Trophoblast cell (in vitro differentiated cells and primary cell): ENCODE results near the gene KCNH3.

ENCODE experiments used
- DNase-seq, 2 donors: peaks; one replicate each; pipeline ENCODE4 v3.0.0-alpha.2; 2016
- H2AFZ ChIP-seq: 2 replicates; pipeline ENCODE4 v1.6.1; 2013; ENCODE audit warnings: low read length, moderate library complexity, mild to moderate bottlenecking; ENCODE audit not compliant: insufficient read depth, poor library complexity
- H2AK5ac ChIP-seq: 2 replicates; pipeline ENCODE4 v1.6.1; 2013; ENCODE audit warnings: mild to moderate bottlenecking, low read length
- H2BK120ac ChIP-seq: 2 replicates; pipeline ENCODE4 v1.6.1; 2013; ENCODE audit warnings: low read length, mild to moderate bottlenecking, moderate library complexity; ENCODE audit not compliant: insufficient read depth, poor library complexity
- H2BK12ac ChIP-seq: 2 replicates; pipeline ENCODE4 v1.6.1; 2013; ENCODE audit warnings: mild to moderate bottlenecking, low read length, moderate library complexity
- H2BK5ac ChIP-seq: 2 replicates; pipeline ENCODE4 v1.6.1; 2013; ENCODE audit warnings: low read length, low read depth, moderate library complexity, mild to moderate bottlenecking; ENCODE audit not compliant: poor library complexity
- H3K14ac ChIP-seq: 2 replicates; pipeline ENCODE4 v1.6.1; 2013; ENCODE audit warnings: mild to moderate bottlenecking, low read length
- H3K18ac ChIP-seq: 2 replicates; pipeline ENCODE4 v1.6.1; 2013; ENCODE audit warnings: mild to moderate bottlenecking, low read length
- H3K23ac ChIP-seq: 2 replicates; pipeline ENCODE4 v1.6.1; 2013; ENCODE audit warnings: low read length
- H3K27ac ChIP-seq: 2 replicates; pipeline ENCODE4 v1.5.1; 2013; ENCODE audit warnings: low read depth, mild to moderate bottlenecking, inconsistent platforms, low read length, moderate library complexity
- H3K27me3 ChIP-seq: 2 replicates; pipeline ENCODE4 v1.6.1; 2013; ENCODE audit warnings: inconsistent platforms, mild to moderate bottlenecking, low read length, moderate library complexity; ENCODE audit not compliant: insufficient read depth
- H3K36me3 ChIP-seq, 2 experiments: 1 replicate in 1 of 2; 2 replicates in 1 of 2; pipeline ENCODE4 v1.6.1; 2013; ENCODE audit warnings: low read length in 2 of 2, mild to moderate bottlenecking in 2 of 2, moderate library complexity in 1 of 2; ENCODE audit not compliant: insufficient read depth in 2 of 2, control insufficient read depth in 1 of 2
- H3K4ac ChIP-seq: 2 replicates; pipeline ENCODE4 v1.6.1; 2013; ENCODE audit warnings: low read depth, mild to moderate bottlenecking, low read length, moderate library complexity
- H3K4me1 ChIP-seq, 2 experiments: 1 replicate in 1 of 2; 2 replicates in 1 of 2; pipeline ENCODE4 v1.6.1; 2013; ENCODE audit warnings: low read length in 2 of 2, mild to moderate bottlenecking in 2 of 2, moderate library complexity in 1 of 2; ENCODE audit not compliant: insufficient read depth in 2 of 2, control insufficient read depth in 1 of 2
- H3K4me2 ChIP-seq: 2 replicates; pipeline ENCODE4 v1.6.1; 2013; ENCODE audit warnings: inconsistent platforms, mild to moderate bottlenecking, low read length, moderate library complexity
- H3K4me3 ChIP-seq: 2 replicates; pipeline ENCODE4 v1.5.1; 2013; ENCODE audit warnings: mild to moderate bottlenecking, low read depth, low read length, inconsistent platforms
- H3K79me1 ChIP-seq: one replicate; pipeline ENCODE4 v1.6.1; 2013; ENCODE audit warnings: low read length
- H3K79me2 ChIP-seq: 2 replicates; pipeline ENCODE4 v1.6.1; 2013; ENCODE audit warnings: low read length, mild to moderate bottlenecking; ENCODE audit not compliant: control insufficient read depth, insufficient read depth, poor library complexity
- H3K9ac ChIP-seq: 2 replicates; pipeline ENCODE4 v1.6.1; 2013; ENCODE audit warnings: mild to moderate bottlenecking, low read length
- H3K9me3 ChIP-seq: 2 replicates; pipeline ENCODE4 v1.6.1; 2013; ENCODE audit warnings: low read depth, mild to moderate bottlenecking, control low read depth, inconsistent platforms, low read length; ENCODE audit not compliant: insufficient read depth
- H4K12ac ChIP-seq: 2 replicates; pipeline ENCODE4 v1.6.1; 2013; ENCODE audit warnings: low read depth, mild to moderate bottlenecking, low read length, moderate library complexity
- H4K8ac ChIP-seq: 2 replicates; pipeline ENCODE4 v1.6.1; 2013; ENCODE audit warnings: low read depth, mild to moderate bottlenecking, low read length, moderate library complexity
- H4K91ac ChIP-seq: one replicate; pipeline ENCODE4 v1.6.1; 2013; ENCODE audit warnings: low read depth, mild to moderate bottlenecking, low read length, moderate library complexity
- WGBS: extraction: QIAGEN DNeasy Blood & Tissue Kit; methylation state at CpG from one replicate; pipeline ENCODE4 v1.1.7; 2013; ENCODE audit warnings: missing lambda C conversion rate; ENCODE audit not compliant: insufficient read length, insufficient coverage; ENCODE audit errors: extremely low coverage; 5-methylcytosine and 5-hydroxymethylcytosine counted together

The KCNH3 gene

GRCh38 chr12:49560695-49561094, 21.9 kb downstream of the KCNH3 start:
- Histone ChIP-seq H2BK120ac (no peak overlapping the region), H3K18ac (no peak overlapping the region), H3K4me1 (no peaks in the 10 kb centered on the region), H3K9me3 (no peaks in the 10 kb centered on the region), H4K8ac (no peak overlapping the region), H4K91ac (no peak overlapping the region), H3K36me3 (peaks cover 76 to 87% of the 10 kb centered on the region in 2 experiments), H3K4ac (no peak overlapping the region), H2AFZ (no peak overlapping the region), H3K27me3 (no peaks in the 10 kb centered on the region), H3K23ac (no peak overlapping the region), H3K27ac (no peak overlapping the region), H4K12ac (no peak overlapping the region), H3K4me2 (no peak overlapping the region), H2AK5ac (no peak overlapping the region), H3K14ac (no peak overlapping the region), H2BK5ac (no peak overlapping the region), H3K9ac (no peak overlapping the region), H3K4me3 (no peak overlapping the region), H3K79me1 (no peaks in the 10 kb centered on the region), H2BK12ac (no peak overlapping the region), H3K79me2 (no peaks in the 10 kb centered on the region)
- DNase-seq = no peak
- WGBS = no CpG with 5 or more reads among the region's 7 CpGs

- H3K4me2 ChIP-seq = no peak overlapping the region
- no peak overlapping the region for H2AK5ac ChIP-seq
- peaks cover under 1% of the 10 kb centered on the region for H3K79me2 ChIP-seq
- H2BK120ac ChIP-seq = no peak overlapping the region
- peaks cover 76 to 77% of the 10 kb centered on the region in 2 experiments for H3K36me3 ChIP-seq
- H4K91ac ChIP-seq = no peak overlapping the region
- no peak overlapping the region for H3K18ac ChIP-seq
- H2BK12ac ChIP-seq = no peak overlapping the region
- no peak overlapping the region for H4K12ac ChIP-seq
- H3K9me3 ChIP-seq = no peaks in the 10 kb centered on the region
- no peaks in the 10 kb centered on the region for H3K27me3 ChIP-seq
- H3K14ac ChIP-seq = no peak overlapping the region
- H3K27ac ChIP-seq = no peak overlapping the region
- H3K4me3 ChIP-seq = no peak overlapping the region
- no peak overlapping the region for H3K9ac ChIP-seq
- H4K8ac ChIP-seq = no peak overlapping the region
- no peak overlapping the region for H3K4ac ChIP-seq
- no CpG with 5 or more reads among the region's 6 CpGs for WGBS
- no peak for DNase-seq
- H3K23ac ChIP-seq = no peak overlapping the region
- no peak overlapping the region for H2AFZ ChIP-seq
- peaks cover 0 to 2% of the 10 kb centered on the region in 2 experiments for H3K4me1 ChIP-seq
- H3K79me1 ChIP-seq = peaks cover under 1% of the 10 kb centered on the region
- no peak overlapping the region for H2BK5ac ChIP-seq
These were observed 23.4 kb downstream of the KCNH3 start for GRCh38 chr12:49562233-49562632.

- no peak overlapping the region for H2BK5ac ChIP-seq
- no peak overlapping the region for H2AFZ ChIP-seq
- peaks cover 70 to 71% of the 10 kb centered on the region in 2 experiments for H3K36me3 ChIP-seq
- no CpG with 5 or more reads among the region's 6 CpGs for WGBS
- H2BK120ac ChIP-seq = no peak overlapping the region
- H3K14ac ChIP-seq = no peak overlapping the region
- no peak overlapping the region for H3K23ac ChIP-seq
- no peaks in the 10 kb centered on the region for H3K9me3 ChIP-seq
- DNase-seq = no peak
- H4K12ac ChIP-seq = no peak overlapping the region
- H2BK12ac ChIP-seq = no peak overlapping the region
- peaks cover 0 to 2% of the 10 kb centered on the region in 2 experiments for H3K4me1 ChIP-seq
- no peaks in the 10 kb centered on the region for H3K27me3 ChIP-seq
- H3K4me3 ChIP-seq = no peak overlapping the region
- H3K18ac ChIP-seq = no peak overlapping the region
- H3K4me2 ChIP-seq = no peak overlapping the region
- peaks cover 7% of the 10 kb centered on the region for H3K79me1 ChIP-seq
- H4K91ac ChIP-seq = no peak overlapping the region
- no peak overlapping the region for H2AK5ac ChIP-seq
- peaks cover 7% of the 10 kb centered on the region for H3K79me2 ChIP-seq
- no peak overlapping the region for H3K27ac ChIP-seq
- no peak overlapping the region for H3K9ac ChIP-seq
- H4K8ac ChIP-seq = no peak overlapping the region
- no peak overlapping the region for H3K4ac ChIP-seq
These were observed 24.0 kb downstream of the KCNH3 start for GRCh38 chr12:49562831-49563230.

DNA sequence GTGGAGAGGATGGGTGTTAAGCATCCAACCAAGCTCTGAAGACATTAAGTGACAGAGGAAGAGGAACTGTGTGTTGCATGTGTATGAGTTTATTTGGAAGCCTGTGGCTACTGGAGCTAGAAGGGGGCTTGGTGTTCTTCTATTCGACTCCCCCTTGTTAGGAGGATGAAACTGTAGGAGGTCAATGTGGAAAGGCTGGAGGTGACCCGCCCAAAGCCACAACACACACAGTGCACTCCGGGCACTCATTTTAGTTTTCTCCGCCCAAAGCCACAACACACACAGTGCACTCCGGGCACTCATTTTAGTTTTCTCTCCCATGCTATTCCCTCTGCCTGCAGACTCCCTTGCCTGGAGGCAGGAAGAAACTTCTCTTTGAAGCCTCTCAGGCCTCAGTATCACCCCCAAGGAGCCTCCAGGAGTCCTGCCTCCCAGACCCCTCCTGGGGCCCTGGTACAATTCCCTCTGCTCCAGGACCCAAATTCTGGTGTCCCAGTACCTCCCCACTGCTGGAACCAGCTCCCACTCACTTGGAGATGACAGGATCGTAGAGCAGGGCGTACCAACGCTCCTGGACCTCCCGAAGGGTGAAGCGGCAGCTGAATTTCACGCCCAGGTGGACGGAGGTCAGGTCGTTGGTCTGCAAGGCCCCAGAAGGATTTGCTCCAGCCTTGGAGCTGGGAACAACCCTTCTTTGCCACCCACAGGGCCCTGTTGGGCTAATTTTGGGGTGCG, 25.3 kb downstream of the KCNH3 start:
- WGBS = no CpG with 5 or more reads among the region's 14 CpGs

More for the DNA sequence above, 25.3 kb downstream of the KCNH3 start:
- Histone ChIP-seq H3K79me1 (peaks cover 8% of the 10 kb centered on the region), H4K91ac (no peak overlapping the region), H2BK120ac (no peak overlapping the region), H3K27me3 (no peaks in the 10 kb centered on the region), H2AK5ac (no peak overlapping the region), H2BK5ac (no peak overlapping the region), H3K27ac (no peak overlapping the region), H3K14ac (no peak overlapping the region), H3K4me3 (no peak overlapping the region), H3K4ac (no peak overlapping the region), H3K9ac (no peak overlapping the region), H3K4me1 (peaks cover 0 to 3% of the 10 kb centered on the region in 2 experiments), H3K4me2 (no peak overlapping the region), H4K8ac (no peak overlapping the region), H3K23ac (no peak overlapping the region), H3K9me3 (no peaks in the 10 kb centered on the region), H3K79me2 (peaks cover 8% of the 10 kb centered on the region), H4K12ac (no peak overlapping the region), H3K36me3 (peaks cover 58 to 60% of the 10 kb centered on the region in 2 experiments), H2BK12ac (no peak overlapping the region), H2AFZ (no peak overlapping the region), H3K18ac (no peak overlapping the region)
- DNase-seq = no peak
